ENCODE data around the gene DPYD.

Gene DPYD

GRCh38 chr1:97814804-97815203 lies 106.0 kb downstream of the DPYD start:
- DNase-seq (ENCODE audit: extremely low spot score), result no peak
- ChIA-PET POLR2A (no interaction called here), CTCF (no interaction called here)
- TF ChIP-seq ZNF384 (IDR thresholded peaks at IDR 0.05), result no peak
- no peak for TF ChIP-seq PKNOX1 (IDR thresholded peaks at IDR 0.05)
- no peak for TF ChIP-seq ARNT (IDR thresholded peaks at IDR 0.05)
- TF ChIP-seq BHLHE40 (IDR thresholded peaks at IDR 0.05; ENCODE audit: borderline replicate concordance), result no peak
- TF ChIP-seq SP1 (IDR thresholded peaks at IDR 0.05), result no peak
- TF ChIP-seq TARDBP (IDR thresholded peaks at IDR 0.05), result no peak
- TF ChIP-seq FOXK2 (IDR thresholded peaks at IDR 0.05), result no peak
- TF ChIP-seq NFRKB (IDR thresholded peaks at IDR 0.05), result no peak
- no peak for TF ChIP-seq FOXA1 (IDR thresholded peaks at IDR 0.05)
- TF ChIP-seq L3MBTL2 (conservative IDR thresholded peaks at IDR 0.05), result no peak
- TF ChIP-seq LEF1 (IDR thresholded peaks at IDR 0.05; ENCODE audit: borderline replicate concordance), result no peak
- TF ChIP-seq FOXM1 (IDR thresholded peaks at IDR 0.05; ENCODE audit: borderline replicate concordance), result no peak
- no peak for TF ChIP-seq HDGF (IDR thresholded peaks at IDR 0.05; ENCODE audit: borderline replicate concordance)
- no peak for TF ChIP-seq CTBP1 (IDR thresholded peaks at IDR 0.05; ENCODE audit: borderline replicate concordance)
- TF ChIP-seq ELF4 (IDR thresholded peaks at IDR 0.05), result no peak
- no peak for TF ChIP-seq SUZ12 (IDR thresholded peaks at IDR 0.05)

GRCh38 chr1:97814121-97814520 lies 106.7 kb downstream of the DPYD start:
- TF ChIP-seq L3MBTL2 (conservative IDR thresholded peaks at IDR 0.05) (no peak), LEF1 (IDR thresholded peaks at IDR 0.05; ENCODE audit: borderline replicate concordance) (no peak), HDGF (IDR thresholded peaks at IDR 0.05; ENCODE audit: borderline replicate concordance) (no peak), FOXA1 (IDR thresholded peaks at IDR 0.05) (no peak), SP1 (IDR thresholded peaks at IDR 0.05) (no peak), FOXM1 (IDR thresholded peaks at IDR 0.05; ENCODE audit: borderline replicate concordance) (no peak), BHLHE40 (IDR thresholded peaks at IDR 0.05; ENCODE audit: borderline replicate concordance) (no peak), SUZ12 (IDR thresholded peaks at IDR 0.05) (no peak), FOXK2 (IDR thresholded peaks at IDR 0.05) (no peak), NFRKB (IDR thresholded peaks at IDR 0.05) (no peak), PKNOX1 (IDR thresholded peaks at IDR 0.05) (no peak)
- POLR2A ChIA-PET, result no interaction called here
- CTCF ChIA-PET, result no interaction called here
- DNase-seq (ENCODE audit: extremely low spot score), result no peak

- TF ChIP-seq NFRKB (IDR thresholded peaks at IDR 0.05) (no peak), FOXK2 (IDR thresholded peaks at IDR 0.05) (no peak), ZNF384 (IDR thresholded peaks at IDR 0.05) (no peak), L3MBTL2 (conservative IDR thresholded peaks at IDR 0.05) (no peak)
Measured at GRCh38 chr1:97812076-97812475, 108.8 kb downstream of the DPYD start.

GRCh38 chr1:97806996-97807520 lies 113.8 kb downstream of the DPYD start:
- POLR2A ChIA-PET, result no interaction called here
- DNase-seq (ENCODE audit: extremely low spot score), result no peak

More at GRCh38 chr1:97812076-97812475, 108.8 kb downstream of the DPYD start:
- ChIA-PET POLR2A (no interaction called here), CTCF (no interaction called here)
- no peak for DNase-seq (ENCODE audit: extremely low spot score)

GRCh38 chr1:97806326-97806725 lies 114.5 kb downstream of the DPYD start:
- TF ChIP-seq FOXK2 (IDR thresholded peaks at IDR 0.05), result no peak
- TF ChIP-seq FOXA1 (IDR thresholded peaks at IDR 0.05), result no peak
- no peak for TF ChIP-seq PKNOX1 (IDR thresholded peaks at IDR 0.05)
- TF ChIP-seq BHLHE40 (IDR thresholded peaks at IDR 0.05; ENCODE audit: borderline replicate concordance), result no peak
- TF ChIP-seq L3MBTL2 (conservative IDR thresholded peaks at IDR 0.05), result no peak
- no peak for TF ChIP-seq FOXM1 (IDR thresholded peaks at IDR 0.05; ENCODE audit: borderline replicate concordance)
- no peak for TF ChIP-seq CTBP1 (IDR thresholded peaks at IDR 0.05; ENCODE audit: borderline replicate concordance)
- TF ChIP-seq ZNF384 (IDR thresholded peaks at IDR 0.05), result no peak
- no peak for TF ChIP-seq ELF4 (IDR thresholded peaks at IDR 0.05)
- no peak for TF ChIP-seq SUZ12 (IDR thresholded peaks at IDR 0.05)
- no peak for TF ChIP-seq ARNT (IDR thresholded peaks at IDR 0.05)
- no peak for TF ChIP-seq TARDBP (IDR thresholded peaks at IDR 0.05)
- no peak for TF ChIP-seq SP1 (IDR thresholded peaks at IDR 0.05)
- no peak for TF ChIP-seq LEF1 (IDR thresholded peaks at IDR 0.05; ENCODE audit: borderline replicate concordance)
- no peak for TF ChIP-seq NFRKB (IDR thresholded peaks at IDR 0.05)
- no peak for TF ChIP-seq HDGF (IDR thresholded peaks at IDR 0.05; ENCODE audit: borderline replicate concordance)
- ChIA-PET POLR2A (no interaction called here), CTCF (no interaction called here)
- DNase-seq (ENCODE audit: extremely low spot score), result no peak

More at GRCh38 chr1:97806996-97807520, 113.8 kb downstream of the DPYD start:
- TF ChIP-seq HDGF (IDR thresholded peaks at IDR 0.05; ENCODE audit: borderline replicate concordance) (no peak), ARNT (IDR thresholded peaks at IDR 0.05) (no peak), NFRKB (IDR thresholded peaks at IDR 0.05) (no peak), FOXA1 (IDR thresholded peaks at IDR 0.05) (no peak), TARDBP (IDR thresholded peaks at IDR 0.05) (no peak), FOXM1 (IDR thresholded peaks at IDR 0.05; ENCODE audit: borderline replicate concordance) (no peak), ELF4 (IDR thresholded peaks at IDR 0.05) (no peak), L3MBTL2 (conservative IDR thresholded peaks at IDR 0.05) (no peak), SUZ12 (IDR thresholded peaks at IDR 0.05) (no peak), BHLHE40 (IDR thresholded peaks at IDR 0.05; ENCODE audit: borderline replicate concordance) (no peak)
- CTCF ChIA-PET, result interaction anchor here (0.7 kb wide), 1 partner anchor 10 kb away, joined by 3 read pairs; no protein-coding TSS in a partner anchor

- no peak for TF ChIP-seq TARDBP (IDR thresholded peaks at IDR 0.05)
- TF ChIP-seq CTBP1 (IDR thresholded peaks at IDR 0.05; ENCODE audit: borderline replicate concordance), result no peak
- TF ChIP-seq L3MBTL2 (conservative IDR thresholded peaks at IDR 0.05), result no peak
- TF ChIP-seq ARNT (IDR thresholded peaks at IDR 0.05), result no peak
- TF ChIP-seq FOXM1 (IDR thresholded peaks at IDR 0.05; ENCODE audit: borderline replicate concordance), result no peak
- TF ChIP-seq LEF1 (IDR thresholded peaks at IDR 0.05; ENCODE audit: borderline replicate concordance), result no peak
- TF ChIP-seq BHLHE40 (IDR thresholded peaks at IDR 0.05; ENCODE audit: borderline replicate concordance), result no peak
- TF ChIP-seq FOXA1 (IDR thresholded peaks at IDR 0.05), result no peak
- no peak for TF ChIP-seq HDGF (IDR thresholded peaks at IDR 0.05; ENCODE audit: borderline replicate concordance)
- no peak for TF ChIP-seq PKNOX1 (IDR thresholded peaks at IDR 0.05)
- DNase-seq (ENCODE audit: extremely low spot score), result no peak
- ChIA-PET POLR2A (no interaction called here), CTCF (no interaction called here)
Measured at GRCh38 chr1:97805093-97805492, 115.7 kb downstream of the DPYD start.

Data from HEK293T (cell line).